Hematopoietic multipotent progenitor cell treated with erythropoietin and hydrocortisone succinate and interleukin-3 and kit ligand, for 4 days (in vitro differentiated cells): Measurements from ENCODE around the gene DDX18.

Experiments
- DNase-seq: peaks from one replicate; pipeline ENCODE4 v3.0.0-alpha.2; 2015

DDX18 gene

GRCh38 chr2:117835990-117836760, 21.7 kb downstream of the DDX18 start:
- peak; percentile 91 for DNase-seq

GRCh38 chr2:117845304-117845703, 30.8 kb downstream of the DDX18 start:
- no peak for DNase-seq

DNA sequence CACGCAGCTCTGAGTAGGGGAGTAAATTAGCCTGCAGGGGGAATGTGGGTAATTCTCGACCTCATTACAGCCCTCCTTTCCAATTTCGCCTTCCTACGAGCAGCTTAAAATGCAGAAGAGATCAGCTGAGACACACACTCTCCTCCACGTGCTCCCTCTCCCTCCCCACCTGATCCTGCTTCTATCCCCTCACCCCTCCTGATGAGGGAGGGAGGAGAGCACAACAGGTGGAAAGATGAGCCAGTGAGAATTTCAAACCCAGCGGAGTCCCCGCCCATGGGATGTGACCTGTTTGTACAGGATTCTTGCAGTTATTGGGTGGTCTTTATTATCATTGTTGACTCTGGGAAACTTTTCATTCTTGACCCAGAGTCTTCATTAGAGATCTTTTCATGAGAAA, 35.5 kb downstream of the DDX18 start:
- DNase-seq = no peak

- DNase-seq = no peak
These were observed 36.0 kb downstream of the DDX18 start for GRCh38 chr2:117850461-117850860.

GRCh38 chr2:117851969-117852368, 37.5 kb downstream of the DDX18 start:
- DNase-seq = peak; percentile 48

GRCh38 chr2:117853316-117853715, 38.8 kb downstream of the DDX18 start:
- DNase-seq = no peak

- DNase-seq = no peak
These were observed 39.4 kb downstream of the DDX18 start for GRCh38 chr2:117853873-117854272.

DNA sequence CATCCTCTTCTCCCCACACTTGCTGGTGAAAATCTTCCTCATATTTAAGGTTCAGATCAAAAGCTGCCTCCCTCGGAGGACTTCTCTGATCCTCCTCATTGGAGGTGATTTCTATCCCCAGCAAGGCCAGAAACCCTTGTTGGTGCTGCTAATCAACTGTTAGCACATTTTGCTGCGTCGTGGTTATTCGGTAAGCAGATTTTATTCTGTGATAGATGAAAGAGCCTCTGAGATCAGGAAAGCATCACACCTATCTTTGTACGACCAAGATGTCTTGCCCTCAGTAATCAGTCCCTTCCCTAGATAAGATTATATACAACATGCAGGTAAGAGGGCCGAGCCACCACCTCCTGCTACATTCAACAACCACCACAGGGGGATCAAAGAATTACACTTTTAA, 40.1 kb downstream of the DDX18 start:
- no peak for DNase-seq

GRCh38 chr2:117855886-117856285, 41.4 kb downstream of the DDX18 start:
- DNase-seq = no peak

DNA sequence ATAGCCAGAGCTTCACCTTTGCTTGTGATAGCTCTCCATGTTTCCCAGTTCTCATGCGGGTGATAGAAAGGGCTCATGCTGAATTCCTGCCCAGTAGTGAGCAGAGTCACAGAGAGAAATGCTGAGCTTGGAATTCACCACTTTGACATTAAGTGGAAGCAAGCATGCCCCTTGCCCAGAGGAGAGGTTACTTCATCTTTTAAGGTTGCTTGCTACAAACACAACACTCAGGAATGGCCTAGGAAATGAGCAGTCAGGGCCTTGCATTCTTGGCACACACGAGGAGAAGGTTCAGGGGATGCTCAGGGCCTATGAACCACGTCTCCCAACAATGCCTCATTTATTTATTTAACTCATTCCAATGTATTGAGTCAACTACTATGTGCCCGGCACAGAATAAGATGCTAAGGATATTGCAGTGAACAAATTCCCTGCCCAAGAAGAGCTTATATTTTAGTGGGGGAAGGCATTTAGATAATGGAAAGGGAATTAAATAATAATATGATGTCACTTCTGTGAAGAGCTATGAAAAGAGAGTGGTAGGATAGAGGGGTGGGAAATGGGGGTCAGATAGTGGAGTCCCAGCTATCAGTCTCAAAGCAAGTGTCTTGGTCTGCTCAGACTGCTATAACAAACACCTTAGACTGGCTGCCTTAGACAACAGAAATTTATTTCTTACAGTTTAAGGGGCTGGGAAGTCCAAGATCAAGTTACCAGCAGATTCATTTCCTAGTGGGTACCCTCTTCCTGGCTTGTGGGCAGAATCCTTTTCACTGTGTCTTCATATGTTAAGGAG, 42.1 kb downstream of the DDX18 start:
- no peak for DNase-seq

GRCh38 chr2:117858336-117858735, 43.8 kb downstream of the DDX18 start:
- DNase-seq = no peak

- DNase-seq = no peak
These were observed 44.5 kb downstream of the DDX18 start for GRCh38 chr2:117858892-117859531.

GRCh38 chr2:117859532-117859911, 45.0 kb downstream of the DDX18 start:
- no peak for DNase-seq

GRCh38 chr2:117859924-117860647, 45.6 kb downstream of the DDX18 start:
- no peak for DNase-seq

GRCh38 chr2:117862459-117862858, 48.0 kb downstream of the DDX18 start:
- DNase-seq = no peak

GRCh38 chr2:117875786-117876185, 61.3 kb downstream of the DDX18 start:
- peak; percentile 43 for DNase-seq

DNA sequence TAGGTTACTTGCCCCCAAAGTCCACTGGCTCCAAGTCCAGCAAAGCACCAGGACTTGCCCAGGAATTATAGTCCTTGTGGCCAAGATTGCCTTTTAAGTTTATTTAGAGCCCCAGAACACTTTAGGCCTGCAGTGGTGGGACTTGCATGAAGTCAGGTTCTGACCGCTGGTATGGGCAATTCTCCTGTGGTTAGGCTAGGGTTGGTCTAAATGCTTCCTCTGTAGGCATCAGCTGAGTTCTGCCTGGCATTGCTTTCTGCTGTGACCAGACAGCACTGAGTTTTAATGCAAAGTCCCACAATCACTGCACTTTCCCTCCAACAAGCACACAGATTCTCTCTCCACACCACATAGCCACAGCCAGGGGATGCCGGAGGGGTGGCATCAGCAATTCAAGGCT, 64.5 kb downstream of the DDX18 start:
- DNase-seq = no peak
